K562 (cell line): Measurements from ENCODE around the gene SLITRK3. TPM values are rescaled to one million over a fixed set of nuclear protein-coding genes. Genes with fewer than 3 reads are reported as not detected.

Experiments used
- CREBBP ChIP-seq: IDR thresholded peaks from one replicate; pipeline ENCODE4 v1.6.1; 2012; ENCODE audit warnings: low read depth, mild to moderate bottlenecking, control low read depth, inconsistent platforms, low read length
- HINFP ChIP-seq: fragments of 450-650 bp; conservative IDR thresholded peaks from 2 replicates; pipeline ENCODE4 v1.6.1; 2016; ENCODE audit warnings: missing genetic modification characterization, low read depth, mild to moderate bottlenecking, control low read depth, missing compliant biosample characterization
- NR2C1 ChIP-seq, 2 experiments: fragments of 450-650 bp; IDR thresholded peaks; 2 replicates each; pipeline ENCODE4 v1.6.1; 2017; ENCODE audit warnings: mild to moderate bottlenecking in 2 of 2, antibody characterized with exemption in 1 of 2, inconsistent platforms in 1 of 2, missing compliant biosample characterization in 1 of 2, missing genetic modification characterization in 1 of 2
- RERE ChIP-seq: sonication (generic); formaldehyde crosslinking; IDR thresholded peaks from 2 replicates; pipeline ENCODE4 v1.8.0; 2023; ENCODE audit warnings: missing genetic modification reagents, mild to moderate bottlenecking, borderline replicate concordance
- USF1 ChIP-seq: sonication (generic); formaldehyde crosslinking; IDR thresholded peaks from 2 replicates; pipeline ENCODE4 v1.9.0; 2022; ENCODE audit warnings: mild to moderate bottlenecking, missing genetic modification reagents
- ZNF165 ChIP-seq: fragments of 250-450 bp; sonication (Bioruptor Pico); IDR thresholded peaks from 2 replicates; pipeline ENCODE4 v1.4.0; 2020; ENCODE audit warnings: borderline replicate concordance
- polyA plus RNA-seq, 8 experiments: library from polyadenylated mRNA; depleted of rRNA in 4 of 8; stranded (reverse) in 5 of 8; unstranded in 3 of 8; fragments of >200 nt; fragmentation: Nextera tagmentation in 2 of 8; fragmentation: Illumina TruSeq in 1 of 8; extraction: Ambion mirVana in 2 of 8; extraction: Trizol in 1 of 8; gene quantifications; 2 replicates each; pipeline versions ENCODE4 v1.2.1 to v1.2.3, GENCODE V29; 2011 to 2014; ENCODE audit warnings: inconsistent platforms in 1 of 8, missing spikeins in 1 of 8
- total RNA-seq, 7 experiments: library from RNA; depleted of rRNA in 6 of 7; stranded (reverse); fragments of >200 nt in 6 of 7; fragmentation: Illumina TruSeq in 2 of 7; extraction: Trizol in 2 of 7; gene quantifications; 2 replicates each; pipeline versions ENCODE4 v1.2.1 to v1.2.3, GENCODE V29; 2011 to 2021; ENCODE audit warnings: low replicate concordance in 1 of 7

The SLITRK3 gene
- total and polyA plus RNA-seq, 9 of the 15 experiments (the other 6 are each of a cell fraction or from before 2014, with no cell fraction given) = not detected

- TF ChIP-seq HINFP (tag) (no peak), CREBBP (no peak), NR2C1 (IDR thresholded peaks at IDR 0.05) (no peak), NR2C1 (tag; IDR thresholded peaks at IDR 0.05) (no peak), RERE (CRISPR knock-in tag) (no peak), USF1 (CRISPR knock-in tag) (no peak), ZNF165 (CRISPR knock-in tag) (no peak)
These were observed 47.4 kb upstream of the SLITRK3 start (continued) for GRCh38 chr3:165243597-165243996.
